MCF 10A (cell line): ENCODE measurements around the gene CSNK1G1. TPM values are rescaled to one million over a fixed set of nuclear protein-coding genes. Genes with fewer than 3 reads are reported as not detected.

Experiments
- BruUV-seq: library from RNA; stranded (reverse); fragments of 400-500 nt; replicated peaks from 2 replicates; lab custom pipeline; 2021; lab: Mats Ljungman, UMichigan
- CTCF ChIA-PET: fragments of 300-600 bp; sonication (Branson Sonifier 250); formaldehyde crosslinking; extraction: SDS; loops from one replicate; lab custom pipeline; 2021; ENCODE audit warnings: antibody characterized with exemption, inconsistent platforms; lab: Yijun Ruan, JAX
- POLR2A ChIA-PET: fragments of 300-600, 350-650 bp; sonication (Branson Sonifier 250); formaldehyde crosslinking; extraction: SDS; loops from one replicate; lab custom pipeline; 2020; ENCODE audit warnings: antibody characterized with exemption, inconsistent platforms; lab: Yijun Ruan, JAX
- DNase-seq: peaks from one replicate; pipeline ENCODE4 v3.0.0-alpha.2; 2018; ENCODE audit not compliant: unreplicated experiment
- H3K27ac Mint-ChIP-seq: one replicate; pipeline ENCODE4 v1.8.0; 2022; ENCODE audit warnings: mild to moderate bottlenecking, low read depth, mixed read lengths; ENCODE audit not compliant: unreplicated experiment
- H3K27me3 Mint-ChIP-seq: one replicate; pipeline ENCODE4 v1.8.0; 2022; ENCODE audit warnings: mixed read lengths; ENCODE audit not compliant: insufficient read depth, unreplicated experiment
- H3K36me3 Mint-ChIP-seq: one replicate; pipeline ENCODE4 v1.8.0; 2022; ENCODE audit warnings: mild to moderate bottlenecking, moderate library complexity, mixed read lengths; ENCODE audit not compliant: insufficient read depth, unreplicated experiment
- H3K4me1 Mint-ChIP-seq: one replicate; pipeline ENCODE4 v1.8.0; 2022; ENCODE audit warnings: mixed read lengths; ENCODE audit not compliant: insufficient read depth, unreplicated experiment
- H3K4me3 Mint-ChIP-seq: one replicate; pipeline ENCODE4 v1.8.0; 2022; ENCODE audit warnings: mild to moderate bottlenecking, moderate library complexity, mixed read lengths; ENCODE audit not compliant: unreplicated experiment
- H3K9me3 Mint-ChIP-seq: one replicate; pipeline ENCODE4 v1.8.0; 2022; ENCODE audit warnings: mixed read lengths; ENCODE audit not compliant: unreplicated experiment
- CTCF ChIP-seq: fragments of 200-600 bp; IDR thresholded peaks from one replicate; pipeline ENCODE4 v1.8.0; 2022; ENCODE audit warnings: antibody characterized with exemption, mild to moderate bottlenecking; ENCODE audit not compliant: unreplicated experiment
- intact Hi-C: fragments of 100-400 bp; cut with micrococcal nuclease; formaldehyde crosslinking; loops from 2 replicates; pipeline ENCODE4 v1.14.1; 2022
- total RNA-seq: library from RNA; stranded (reverse); gene quantifications from 2 replicates; pipeline ENCODE4 v1.2.3, GENCODE V29; 2022

The CSNK1G1 gene
- total RNA-seq, 1 experiment from 2014 or later, result 31.0 TPM

DNA sequence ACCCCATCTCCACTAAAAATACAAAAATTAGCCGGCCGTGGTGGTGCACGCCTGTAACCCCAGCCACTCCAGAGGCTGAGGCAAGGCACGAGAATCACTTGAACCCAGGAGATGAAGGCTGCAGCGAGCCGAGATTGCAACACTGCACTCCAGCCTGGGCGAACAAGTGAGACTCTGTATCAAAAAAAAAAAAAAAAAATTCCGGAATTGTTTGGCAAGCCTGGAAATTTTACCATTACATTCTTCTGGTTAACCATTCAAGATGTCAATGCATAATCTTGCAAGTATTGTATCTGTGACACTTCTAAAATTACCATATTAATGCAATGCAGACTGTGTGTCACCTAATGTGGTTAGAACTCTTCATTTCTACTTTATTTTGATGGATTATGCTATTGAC, 67.0 kb downstream of the CSNK1G1 start:
- no peak for DNase-seq
- intact Hi-C loops, result no loop called here
- BruUV-seq, result no TSS peak
- TF ChIP-seq CTCF, result no peak
- H3K4me3 Mint-ChIP-seq, result no peak overlapping the region
- POLR2A ChIA-PET, result interaction anchor here (0.6 kb wide), 1 partner anchor 195 kb away, joined by 3 read pairs; the partner anchor contains the start of gene CIAO2A
- H3K27me3 Mint-ChIP-seq, result no peaks in the 10 kb centered on the region
- H3K36me3 Mint-ChIP-seq, result peaks cover 25% of the 10 kb centered on the region
- CTCF ChIA-PET, result no interaction called here
- no peak overlapping the region for H3K27ac Mint-ChIP-seq
- peaks cover 2% of the 10 kb centered on the region for H3K4me1 Mint-ChIP-seq
- H3K9me3 Mint-ChIP-seq, result no peaks in the 10 kb centered on the region

GRCh38 chr15:64288577-64288976, 67.4 kb downstream of the CSNK1G1 start:
- H3K4me3 Mint-ChIP-seq, result no peak overlapping the region
- TF ChIP-seq CTCF, result no peak
- ChIA-PET CTCF (no interaction called here), POLR2A (interaction anchor here (0.6 kb wide), 1 partner anchor 195 kb away, joined by 3 read pairs; the partner anchor contains the start of gene CIAO2A)
- no TSS peak for BruUV-seq
- H3K27ac Mint-ChIP-seq, result no peak overlapping the region
- H3K4me1 Mint-ChIP-seq, result peaks cover 6% of the 10 kb centered on the region
- no peaks in the 10 kb centered on the region for H3K27me3 Mint-ChIP-seq
- no peak for DNase-seq
- peaks cover 30% of the 10 kb centered on the region for H3K36me3 Mint-ChIP-seq
- H3K9me3 Mint-ChIP-seq, result no peaks in the 10 kb centered on the region
- intact Hi-C loops, result no loop called here

DNA sequence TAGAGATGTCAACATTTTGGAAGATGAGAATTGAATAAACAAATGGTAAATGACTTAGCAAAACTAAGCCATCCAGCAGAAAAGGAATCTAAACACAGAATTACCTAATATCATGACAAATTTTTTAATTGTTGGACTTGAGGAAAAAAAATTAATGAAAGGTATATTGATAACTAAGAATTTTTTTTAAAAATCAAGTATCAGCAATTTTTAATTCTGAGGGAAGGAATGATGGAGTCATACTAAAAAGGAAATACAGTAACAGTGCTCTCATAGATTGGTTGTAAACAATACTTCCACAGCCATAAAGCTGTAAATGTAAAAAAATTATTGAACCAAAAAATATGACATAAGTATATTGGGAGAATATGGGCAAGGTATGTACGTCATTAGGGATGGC, 68.0 kb downstream of the CSNK1G1 start:
- peaks cover 6% of the 10 kb centered on the region for H3K4me1 Mint-ChIP-seq
- intact Hi-C loops, result no loop called here

GRCh38 chr15:64286473-64286872, 69.5 kb downstream of the CSNK1G1 start:
- no peak for TF ChIP-seq CTCF
- H3K9me3 Mint-ChIP-seq, result no peaks in the 10 kb centered on the region
- no peak for DNase-seq
- peaks cover 6% of the 10 kb centered on the region for H3K4me1 Mint-ChIP-seq
- CTCF ChIA-PET, result no interaction called here
- no peak overlapping the region for H3K4me3 Mint-ChIP-seq
- H3K36me3 Mint-ChIP-seq, result peaks cover 36% of the 10 kb centered on the region
- intact Hi-C loops, result no loop called here
- no peak overlapping the region for H3K27ac Mint-ChIP-seq
- BruUV-seq, result no TSS peak
- no peaks in the 10 kb centered on the region for H3K27me3 Mint-ChIP-seq
- POLR2A ChIA-PET, result no interaction called here

More for the DNA sequence above, 68.0 kb downstream of the CSNK1G1 start:
- ChIA-PET POLR2A (interaction anchor here (0.7 kb wide), 2 partner anchors 40 to 125 kb away, joined by 3 read pairs; no protein-coding TSS in a partner anchor), CTCF (interaction anchor here (0.7 kb wide), 1 partner anchor 1076 kb away, joined by 3 read pairs; no protein-coding TSS in a partner anchor)
- Mint-ChIP-seq H3K9me3 (no peaks in the 10 kb centered on the region), H3K4me3 (no peak overlapping the region), H3K27me3 (no peaks in the 10 kb centered on the region), H3K27ac (peak overlapping the region; percentile 53), H3K36me3 (peaks cover 36% of the 10 kb centered on the region)
- no peak for DNase-seq
- no TSS peak for BruUV-seq
- no peak for TF ChIP-seq CTCF
